Measurements from ENCODE around the gene CCDC14. TPM values are rescaled to one million over a fixed set of nuclear protein-coding genes. Genes with fewer than 3 reads are reported as not detected.
"Not testable (repeated sequence)": the region's sequence is repeated elsewhere in the genome, so short reads cannot be mapped to it uniquely, and the experiment has no call there.

CCDC14 gene
- total and polyA plus RNA-seq, 5 donors from 2014 or later, result 4.1 to 50.5 (median 9.0) TPM

DNA sequence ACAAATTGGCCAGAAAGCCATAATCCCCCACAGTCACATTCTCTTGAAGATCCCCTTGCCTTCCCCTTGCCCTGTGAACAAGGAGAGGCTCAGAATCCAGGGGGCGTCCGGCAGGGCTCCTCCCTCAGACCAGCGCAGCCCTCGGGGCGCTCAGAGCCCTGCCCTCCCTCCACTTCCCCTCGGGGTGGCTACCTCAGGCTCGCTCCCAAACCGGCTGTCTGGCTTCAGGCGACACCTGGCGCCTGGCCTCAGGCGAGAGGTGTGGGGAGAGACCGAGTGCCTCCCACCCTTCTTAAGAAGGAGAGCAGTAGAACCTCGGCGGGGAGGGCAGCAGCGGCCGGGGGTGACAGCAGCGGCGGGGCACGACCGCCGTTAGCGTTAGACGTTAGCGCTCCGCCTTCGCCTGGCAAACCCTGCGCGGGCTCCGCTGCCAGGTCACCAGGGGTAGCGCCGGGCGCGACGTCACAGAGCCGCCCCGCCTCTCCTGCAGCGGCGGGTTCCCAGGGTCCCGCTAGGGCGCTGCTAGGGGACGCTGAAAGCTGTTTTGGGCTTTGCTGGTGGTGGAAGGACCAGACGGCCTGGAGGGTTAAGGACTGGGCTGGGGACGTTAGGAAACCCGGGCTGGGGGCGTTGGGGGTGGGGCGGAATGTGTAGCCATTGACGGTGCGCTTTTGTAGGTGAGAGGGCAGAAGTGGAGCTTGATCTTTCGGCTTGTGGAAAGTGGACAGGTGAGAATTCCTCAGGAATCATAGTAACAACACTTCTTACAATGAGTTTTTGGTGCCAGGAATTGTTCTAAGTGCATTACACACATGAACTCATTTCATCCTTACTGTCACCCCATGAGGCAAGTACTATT is 30.9 kb upstream of the CCDC14 start, which contains the start of gene ROPN1:
Gene ROPN1, minus strand, starts transcription at position 395 of the 859 bp plus-strand sequence. CDS start 11,643 bp downstream, outside the sequence.
- DNase-seq; H3K4me1 ChIP-seq (ENCODE audit: control insufficient read depth, insufficient read depth, low read length, poor library complexity, severe bottlenecking); H3K27ac ChIP-seq (ENCODE audit: insufficient read depth, low read length, poor library complexity, severe bottlenecking); H3K4me3 ChIP-seq (ENCODE audit: low read depth, low read length); H3K4me1 Mint-ChIP-seq; H3K36me3 Mint-ChIP-seq; H3K27ac Mint-ChIP-seq; H3K9me3 ChIP-seq (ENCODE audit: control insufficient read depth in 2 of 2, low read length in 2 of 2); H3K9me3 Mint-ChIP-seq; H3K36me3 ChIP-seq (ENCODE audit: control insufficient read depth, insufficient read depth, low read length): not testable (repeated sequence)
- peak within 1 kb of the TSS in 2 of 4 donors; percentile 66 to 70 for H3K4me3 Mint-ChIP-seq
- peak; percentile 83 to 85 for ATAC-seq (ENCODE audit: low read depth in 2 of 2)
- H3K27me3 Mint-ChIP-seq, result peaks cover 20% of the 10 kb centered on the region
- peaks cover 26% of the 10 kb centered on the region for H3K27me3 ChIP-seq (ENCODE audit: control insufficient read depth, insufficient read depth, low read length)

DNA sequence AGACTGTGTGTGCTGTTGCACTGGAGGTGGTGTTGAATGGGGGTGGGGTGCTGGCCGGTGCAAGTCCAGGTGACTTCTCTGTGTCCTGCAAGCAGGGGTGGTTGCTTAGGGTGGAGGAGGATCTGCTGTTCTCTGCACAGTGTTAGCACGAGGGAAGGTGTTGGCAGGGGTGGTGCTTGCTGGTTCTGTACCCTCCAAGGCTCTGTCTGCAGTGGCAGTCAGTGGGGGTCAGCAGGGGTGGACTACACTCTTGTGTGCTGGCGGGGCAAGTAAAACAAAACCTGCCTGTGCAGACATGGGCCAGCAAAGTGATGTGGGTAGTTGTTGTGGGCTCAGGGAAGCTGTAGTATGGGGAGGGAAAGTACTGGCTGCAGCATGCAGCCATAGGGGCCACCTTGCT is 25.4 kb upstream of the CCDC14 start:
- peaks cover 31% of the 10 kb centered on the region for H3K27me3 ChIP-seq (ENCODE audit: control insufficient read depth, insufficient read depth, low read length)
- H3K4me3 Mint-ChIP-seq, result no peak overlapping the region
- H3K27me3 Mint-ChIP-seq, result peaks cover 33% of the 10 kb centered on the region

DNA sequence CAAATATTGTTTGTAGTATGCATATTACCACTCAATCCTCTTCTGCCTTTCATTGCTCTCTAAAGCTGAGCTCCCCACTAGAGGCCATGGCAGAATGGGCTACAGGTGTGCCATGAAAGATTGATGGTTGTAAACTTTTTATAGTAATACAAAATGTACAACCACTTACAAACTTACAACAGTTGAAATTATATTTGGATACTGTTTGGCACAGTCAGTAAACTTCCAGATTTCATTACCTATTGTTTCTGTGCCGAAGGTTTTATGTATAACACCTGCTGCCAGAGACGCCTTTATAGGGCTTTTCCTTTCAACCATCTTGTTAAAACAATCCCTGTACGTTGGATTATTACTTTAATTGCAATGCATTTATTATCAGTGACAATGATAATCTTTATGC is 23.9 kb upstream of the CCDC14 start:
- Mint-ChIP-seq H3K9me3 (peaks cover 0 to 2% (median 0%) of the 10 kb centered on the region in 7 donors), H3K36me3 (no peaks in the 10 kb centered on the region), H3K27ac (no peak overlapping the region), H3K4me3 (no peak overlapping the region), H3K4me1 (peaks cover 0 to 2% (median 0%) of the 10 kb centered on the region in 4 donors), H3K27me3 (peaks cover 37% of the 10 kb centered on the region)
- DNase-seq (no peak), ATAC-seq (ENCODE audit: low read depth in 2 of 2) (no peak)
- H3K9me3 ChIP-seq (ENCODE audit: control insufficient read depth in 2 of 2, low read length in 2 of 2), result no peaks in the 10 kb centered on the region
- H3K36me3 ChIP-seq (ENCODE audit: control insufficient read depth, insufficient read depth, low read length), result no peaks in the 10 kb centered on the region
- H3K27me3 ChIP-seq (ENCODE audit: control insufficient read depth, insufficient read depth, low read length), result peaks cover 28% of the 10 kb centered on the region
- no peak overlapping the region for H3K4me3 ChIP-seq (ENCODE audit: low read depth, low read length)
- H3K4me1 ChIP-seq (ENCODE audit: control insufficient read depth, insufficient read depth, low read length, poor library complexity, severe bottlenecking), result peaks cover 2% of the 10 kb centered on the region
- no peak overlapping the region for H3K27ac ChIP-seq (ENCODE audit: insufficient read depth, low read length, poor library complexity, severe bottlenecking)

More for the DNA sequence above, 25.4 kb upstream of the CCDC14 start:
- H3K27ac Mint-ChIP-seq, result no peak overlapping the region
- no peak for DNase-seq
- Histone ChIP-seq H3K27ac (ENCODE audit: insufficient read depth, low read length, poor library complexity, severe bottlenecking) (no peak overlapping the region), H3K36me3 (ENCODE audit: control insufficient read depth, insufficient read depth, low read length) (no peaks in the 10 kb centered on the region), H3K4me3 (ENCODE audit: low read depth, low read length) (no peak overlapping the region), H3K4me1 (ENCODE audit: control insufficient read depth, insufficient read depth, low read length, poor library complexity, severe bottlenecking) (no peaks in the 10 kb centered on the region), H3K9me3 (ENCODE audit: control insufficient read depth in 2 of 2, low read length in 2 of 2) (no peaks in the 10 kb centered on the region)
- H3K9me3 Mint-ChIP-seq, result peaks cover 0 to 2% (median 0%) of the 10 kb centered on the region in 7 donors
- ATAC-seq (ENCODE audit: low read depth in 2 of 2), result no peak
- no peaks in the 10 kb centered on the region for H3K4me1 Mint-ChIP-seq
- H3K36me3 Mint-ChIP-seq, result no peaks in the 10 kb centered on the region

- ATAC-seq (ENCODE audit: low read depth in 2 of 2) (no peak), DNase-seq (no peak)
- no peaks in the 10 kb centered on the region for H3K9me3 ChIP-seq (ENCODE audit: control insufficient read depth in 2 of 2, low read length in 2 of 2)
- no peak overlapping the region for H3K4me3 Mint-ChIP-seq
- H3K27ac Mint-ChIP-seq, result no peak overlapping the region
- H3K27ac ChIP-seq (ENCODE audit: insufficient read depth, low read length, poor library complexity, severe bottlenecking), result no peak overlapping the region
- H3K4me1 Mint-ChIP-seq, result peaks cover 0 to 4% (median 0%) of the 10 kb centered on the region in 4 donors
- H3K9me3 Mint-ChIP-seq, result peaks cover 0 to 2% (median 0%) of the 10 kb centered on the region in 7 donors
- peaks cover 42% of the 10 kb centered on the region for H3K27me3 Mint-ChIP-seq
- no peak overlapping the region for H3K4me3 ChIP-seq (ENCODE audit: low read depth, low read length)
- peaks cover 24% of the 10 kb centered on the region for H3K27me3 ChIP-seq (ENCODE audit: control insufficient read depth, insufficient read depth, low read length)
- H3K36me3 Mint-ChIP-seq, result no peaks in the 10 kb centered on the region
- H3K36me3 ChIP-seq (ENCODE audit: control insufficient read depth, insufficient read depth, low read length), result no peaks in the 10 kb centered on the region
- peaks cover 3% of the 10 kb centered on the region for H3K4me1 ChIP-seq (ENCODE audit: control insufficient read depth, insufficient read depth, low read length, poor library complexity, severe bottlenecking)
Observed at GRCh38 chr3:123984350-123984749, 23.3 kb upstream of the CCDC14 start.

DNA sequence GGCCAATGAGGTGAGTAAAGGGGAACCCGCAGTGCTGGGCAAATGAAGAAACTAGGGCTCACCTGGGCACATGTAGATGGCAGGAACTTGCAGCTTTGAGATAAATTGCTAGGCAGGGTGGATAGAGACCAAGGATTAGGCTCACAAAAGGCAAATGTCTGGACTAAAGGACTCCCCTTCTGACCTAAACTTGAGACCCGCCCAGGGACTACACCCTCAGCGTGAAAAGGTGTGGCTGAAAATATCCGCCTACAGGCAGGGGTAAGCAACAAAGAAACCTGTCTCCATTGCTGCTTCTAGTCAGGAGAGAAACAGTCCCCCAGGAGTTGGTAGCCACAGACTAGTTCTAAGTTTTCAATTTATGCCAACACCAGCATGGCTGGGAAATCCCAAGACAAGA is 20.3 kb upstream of the CCDC14 start:
- not testable (repeated sequence) for H3K27ac ChIP-seq (ENCODE audit: insufficient read depth, low read length, poor library complexity, severe bottlenecking); H3K36me3 Mint-ChIP-seq; H3K9me3 ChIP-seq (ENCODE audit: control insufficient read depth in 2 of 2, low read length in 2 of 2); ATAC-seq (ENCODE audit: low read depth in 2 of 2); H3K9me3 Mint-ChIP-seq; H3K4me1 ChIP-seq (ENCODE audit: control insufficient read depth, insufficient read depth, low read length, poor library complexity, severe bottlenecking); H3K4me3 Mint-ChIP-seq; H3K4me1 Mint-ChIP-seq; DNase-seq; H3K27ac Mint-ChIP-seq; H3K4me3 ChIP-seq (ENCODE audit: low read depth, low read length); H3K36me3 ChIP-seq (ENCODE audit: control insufficient read depth, insufficient read depth, low read length)
- H3K27me3 ChIP-seq (ENCODE audit: control insufficient read depth, insufficient read depth, low read length), result peaks cover 14% of the 10 kb centered on the region
- H3K27me3 Mint-ChIP-seq, result peaks cover 38% of the 10 kb centered on the region

- Histone ChIP-seq H3K27me3 (ENCODE audit: control insufficient read depth, insufficient read depth, low read length) (peaks cover 14% of the 10 kb centered on the region), H3K36me3 (ENCODE audit: control insufficient read depth, insufficient read depth, low read length) (no peaks in the 10 kb centered on the region), H3K4me1 (ENCODE audit: control insufficient read depth, insufficient read depth, low read length, poor library complexity, severe bottlenecking) (peaks cover 3% of the 10 kb centered on the region), H3K4me3 (ENCODE audit: low read depth, low read length) (no peak overlapping the region), H3K27ac (ENCODE audit: insufficient read depth, low read length, poor library complexity, severe bottlenecking) (no peak overlapping the region), H3K9me3 (ENCODE audit: control insufficient read depth in 2 of 2, low read length in 2 of 2) (no peaks in the 10 kb centered on the region)
- Mint-ChIP-seq H3K4me3 (no peak overlapping the region), H3K36me3 (no peaks in the 10 kb centered on the region), H3K4me1 (peaks cover 0 to 4% (median 0%) of the 10 kb centered on the region in 4 donors), H3K27ac (no peak overlapping the region), H3K27me3 (peaks cover 38% of the 10 kb centered on the region), H3K9me3 (peaks cover 0 to 2% (median 0%) of the 10 kb centered on the region in 7 donors)
- DNase-seq (no peak), ATAC-seq (ENCODE audit: low read depth in 2 of 2) (no peak)
Observed at GRCh38 chr3:123980539-123980938, 19.5 kb upstream of the CCDC14 start.

DNA sequence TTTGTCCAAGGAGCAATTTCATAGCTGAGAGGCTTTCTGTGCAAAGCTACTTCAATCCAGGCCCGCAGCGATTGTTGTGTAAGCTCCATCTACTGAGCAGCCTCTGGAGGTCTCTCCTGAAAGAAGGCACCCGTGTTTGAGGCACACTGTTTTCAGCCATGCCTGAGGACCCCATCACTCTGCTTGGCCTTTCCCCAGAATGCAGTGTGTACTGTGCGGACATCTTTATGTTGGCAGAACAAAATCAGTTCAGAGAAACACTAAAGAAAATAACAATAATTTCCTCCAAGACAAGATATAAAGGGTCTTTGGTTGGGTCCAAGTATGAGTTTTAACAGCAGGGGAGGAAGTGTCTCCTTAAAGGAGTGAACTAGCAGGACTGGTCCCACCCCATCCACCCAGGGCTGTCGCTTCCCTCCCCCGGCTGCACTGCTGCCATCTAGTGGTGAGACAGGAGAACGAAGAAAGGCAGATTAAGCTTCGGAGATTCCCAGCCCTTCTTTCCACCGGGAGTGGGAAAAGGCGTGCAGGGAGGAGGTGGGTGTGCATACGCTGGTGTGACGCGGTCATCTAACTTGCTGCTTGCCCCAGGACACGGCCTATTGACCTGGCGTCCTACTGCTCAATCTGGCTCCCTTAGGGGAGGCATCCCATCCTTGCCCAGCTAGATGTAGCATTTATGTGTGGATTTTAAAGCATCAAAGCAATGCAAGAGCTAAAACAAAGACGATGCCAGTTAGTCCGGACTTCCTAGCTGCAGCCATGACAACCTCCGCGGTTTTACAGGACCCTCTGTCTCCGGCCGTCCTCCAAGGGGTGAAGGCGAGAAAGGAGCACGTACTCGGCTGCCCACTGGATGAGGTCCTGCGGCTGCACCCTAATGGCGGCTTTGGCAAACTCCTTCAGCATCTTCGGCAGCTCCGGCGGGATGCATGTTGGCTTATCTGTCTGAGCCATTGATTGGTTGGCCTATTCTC is 18.8 kb upstream of the CCDC14 start:
- peaks cover 10% of the 10 kb centered on the region for H3K27me3 ChIP-seq (ENCODE audit: control insufficient read depth, insufficient read depth, low read length)
- not testable (repeated sequence) for H3K27ac Mint-ChIP-seq; H3K9me3 ChIP-seq (ENCODE audit: control insufficient read depth in 2 of 2, low read length in 2 of 2); H3K4me3 ChIP-seq (ENCODE audit: low read depth, low read length); H3K4me1 ChIP-seq (ENCODE audit: control insufficient read depth, insufficient read depth, low read length, poor library complexity, severe bottlenecking); H3K4me3 Mint-ChIP-seq; H3K27ac ChIP-seq (ENCODE audit: insufficient read depth, low read length, poor library complexity, severe bottlenecking); H3K4me1 Mint-ChIP-seq; H3K36me3 Mint-ChIP-seq; H3K9me3 Mint-ChIP-seq; H3K36me3 ChIP-seq (ENCODE audit: control insufficient read depth, insufficient read depth, low read length)
- ATAC-seq (ENCODE audit: low read depth in 2 of 2), result peak; percentile 71 to 79
- peaks cover 33% of the 10 kb centered on the region for H3K27me3 Mint-ChIP-seq
- peak in 2 of 3 donors; percentile 4 to 33 for DNase-seq
